ENCODE data around the gene PRKAG2.

Gene PRKAG2

DNA sequence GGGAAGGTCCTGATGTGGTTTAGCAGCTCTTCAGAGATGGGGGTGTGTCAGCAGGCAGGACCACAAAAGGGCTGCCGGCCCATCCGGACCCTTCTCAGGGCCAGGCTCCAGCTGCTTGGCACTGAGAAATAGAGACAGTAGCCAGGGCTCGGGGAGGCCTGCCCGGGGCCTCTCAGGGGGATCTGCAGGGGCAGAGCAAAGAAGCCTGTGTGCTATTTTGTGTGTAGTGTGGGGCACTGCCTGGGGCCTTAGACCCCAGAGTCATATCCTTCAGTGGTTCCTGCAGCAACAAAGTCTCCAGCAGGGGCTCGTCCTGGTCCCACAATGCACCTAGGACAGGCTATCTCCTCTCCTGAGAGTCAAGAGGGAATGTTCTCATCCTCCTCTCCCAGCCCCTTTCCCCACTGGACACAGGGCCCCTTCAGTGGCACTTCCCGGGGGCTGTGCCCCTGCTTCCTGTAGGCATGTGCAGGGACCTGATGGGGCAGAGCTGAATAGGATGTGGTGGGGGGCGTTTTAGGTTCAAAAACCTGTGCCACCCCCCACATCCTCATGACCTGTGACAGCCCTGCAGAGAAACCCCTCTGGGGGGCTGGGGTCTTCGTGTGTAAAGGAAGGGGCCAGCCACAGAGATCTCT is 197.7 kb downstream of the PRKAG2 start:
- Histone ChIP-seq H3K4me2 (ENCODE audit: low read length) (no peak overlapping the region), H3K79me2 (ENCODE audit: low read length) (no peaks in the 10 kb centered on the region), H3K9ac (ENCODE audit: low read length) (no peak overlapping the region), H2AFZ (ENCODE audit: low read depth, low read length) (no peak overlapping the region), H4K20me1 (ENCODE audit: insufficient read depth, low read length) (no peaks in the 10 kb centered on the region), H3K9me3 (ENCODE audit: insufficient read depth, low read length) (no peaks in the 10 kb centered on the region), H3K4me1 (ENCODE audit: low read length) (no peaks in the 10 kb centered on the region), H3K36me3 (replicated peaks; ENCODE audit: low read depth, low read length) (no peaks in the 10 kb centered on the region), H3K27me3 (ENCODE audit: low read depth, low read length) (no peaks in the 10 kb centered on the region), H3K4me3 (ENCODE audit: low read length) (no peak overlapping the region), H3K27ac (ENCODE audit: low read length) (no peak overlapping the region)
- TF ChIP-seq, protein P1, sequence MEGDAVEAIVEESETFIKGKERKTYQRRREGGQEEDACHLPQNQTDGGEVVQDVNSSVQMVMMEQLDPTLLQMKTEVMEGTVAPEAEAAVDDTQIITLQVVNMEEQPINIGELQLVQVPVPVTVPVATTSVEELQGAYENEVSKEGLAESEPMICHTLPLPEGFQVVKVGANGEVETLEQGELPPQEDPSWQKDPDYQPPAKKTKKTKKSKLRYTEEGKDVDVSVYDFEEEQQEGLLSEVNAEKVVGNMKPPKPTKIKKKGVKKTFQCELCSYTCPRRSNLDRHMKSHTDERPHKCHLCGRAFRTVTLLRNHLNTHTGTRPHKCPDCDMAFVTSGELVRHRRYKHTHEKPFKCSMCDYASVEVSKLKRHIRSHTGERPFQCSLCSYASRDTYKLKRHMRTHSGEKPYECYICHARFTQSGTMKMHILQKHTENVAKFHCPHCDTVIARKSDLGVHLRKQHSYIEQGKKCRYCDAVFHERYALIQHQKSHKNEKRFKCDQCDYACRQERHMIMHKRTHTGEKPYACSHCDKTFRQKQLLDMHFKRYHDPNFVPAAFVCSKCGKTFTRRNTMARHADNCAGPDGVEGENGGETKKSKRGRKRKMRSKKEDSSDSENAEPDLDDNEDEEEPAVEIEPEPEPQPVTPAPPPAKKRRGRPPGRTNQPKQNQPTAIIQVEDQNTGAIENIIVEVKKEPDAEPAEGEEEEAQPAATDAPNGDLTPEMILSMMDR (IDR thresholded peaks at IDR 0.05; ENCODE audit: low read depth, low read length) = no peak
- no peak for TF ChIP-seq EZH2phosphoT487 (IDR thresholded peaks at IDR 0.05; ENCODE audit: low read depth)

DNA sequence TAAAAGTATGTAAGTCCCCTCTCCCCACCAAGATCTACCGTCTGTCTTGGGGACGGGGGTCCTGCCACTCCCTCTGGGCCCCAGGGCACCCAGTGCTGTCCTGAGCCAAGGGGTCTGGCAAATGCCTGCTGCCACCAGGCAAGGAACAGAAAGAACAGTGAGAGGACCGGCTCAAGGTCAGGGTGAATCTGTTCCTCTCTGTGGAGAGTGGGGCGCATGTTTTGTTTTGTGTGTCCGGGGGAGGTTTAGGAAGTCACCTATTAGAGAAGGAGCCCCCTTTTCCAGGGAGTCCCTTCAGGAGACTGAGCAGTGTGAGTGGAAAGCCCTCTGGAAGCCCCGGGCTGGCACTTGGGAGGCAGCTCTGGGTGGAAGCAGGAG is 198.7 kb downstream of the PRKAG2 start:
- Histone ChIP-seq H3K27me3 (ENCODE audit: low read depth, low read length) (no peaks in the 10 kb centered on the region), H3K36me3 (replicated peaks; ENCODE audit: low read depth, low read length) (no peaks in the 10 kb centered on the region), H3K9ac (ENCODE audit: low read length) (no peak overlapping the region), H3K4me1 (ENCODE audit: low read length) (no peaks in the 10 kb centered on the region), H3K4me3 (ENCODE audit: low read length) (no peak overlapping the region), H3K4me2 (ENCODE audit: low read length) (no peak overlapping the region), H4K20me1 (ENCODE audit: insufficient read depth, low read length) (no peaks in the 10 kb centered on the region), H3K9me3 (ENCODE audit: insufficient read depth, low read length) (no peaks in the 10 kb centered on the region), H3K27ac (ENCODE audit: low read length) (no peak overlapping the region), H3K79me2 (ENCODE audit: low read length) (no peaks in the 10 kb centered on the region), H2AFZ (ENCODE audit: low read depth, low read length) (no peak overlapping the region)
- TF ChIP-seq EZH2phosphoT487 (IDR thresholded peaks at IDR 0.05; ENCODE audit: low read depth) = no peak
- TF ChIP-seq, protein P1 (IDR thresholded peaks at IDR 0.05; ENCODE audit: low read depth, low read length) = no peak

DNA sequence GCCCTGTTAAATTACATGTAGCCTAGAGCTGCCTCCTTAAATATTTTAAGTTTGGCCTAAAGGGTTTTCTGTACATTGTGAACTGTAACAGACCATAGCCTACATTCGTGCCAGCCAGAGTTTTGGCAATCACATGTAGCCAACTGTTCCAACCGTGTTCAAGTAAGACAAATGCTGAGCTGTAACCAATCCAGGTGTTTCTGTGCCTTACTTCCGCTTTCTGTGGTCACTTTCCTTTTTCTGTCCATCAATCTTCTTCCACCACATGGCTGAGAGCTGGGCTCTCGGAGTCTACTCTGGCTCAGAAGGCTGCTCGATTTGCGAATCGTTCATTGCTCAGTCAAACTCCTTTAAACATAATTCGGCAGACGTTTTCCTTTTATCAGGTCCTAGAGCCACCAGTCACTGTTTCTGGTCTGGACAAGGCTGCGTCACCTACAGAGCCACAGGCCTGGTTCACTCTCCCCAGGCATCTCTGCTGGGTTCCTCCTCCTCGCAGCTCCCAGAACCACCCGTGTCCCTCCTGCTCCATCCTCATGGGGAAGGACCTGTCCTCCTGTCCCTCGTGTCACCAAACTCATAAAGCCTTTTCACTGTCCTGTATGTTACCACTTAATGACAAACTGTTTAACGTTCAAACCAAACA is 199.2 kb downstream of the PRKAG2 start:
- no peak overlapping the region for H3K9ac ChIP-seq (ENCODE audit: low read length)
- H2AFZ ChIP-seq (ENCODE audit: low read depth, low read length) = no peak overlapping the region
- no peaks in the 10 kb centered on the region for H3K79me2 ChIP-seq (ENCODE audit: low read length)
- H3K36me3 ChIP-seq (replicated peaks; ENCODE audit: low read depth, low read length) = no peaks in the 10 kb centered on the region
- H3K4me1 ChIP-seq (ENCODE audit: low read length) = no peaks in the 10 kb centered on the region
- no peak overlapping the region for H3K4me3 ChIP-seq (ENCODE audit: low read length)
- H4K20me1 ChIP-seq (ENCODE audit: insufficient read depth, low read length) = no peaks in the 10 kb centered on the region
- H3K27ac ChIP-seq (ENCODE audit: low read length) = no peak overlapping the region
- TF ChIP-seq, protein P1 (IDR thresholded peaks at IDR 0.05; ENCODE audit: low read depth, low read length) = no peak
- TF ChIP-seq EZH2phosphoT487 (IDR thresholded peaks at IDR 0.05; ENCODE audit: low read depth) = no peak
- H3K27me3 ChIP-seq (ENCODE audit: low read depth, low read length) = no peaks in the 10 kb centered on the region
- H3K4me2 ChIP-seq (ENCODE audit: low read length) = no peak overlapping the region
- H3K9me3 ChIP-seq (ENCODE audit: insufficient read depth, low read length) = no peaks in the 10 kb centered on the region

DNA sequence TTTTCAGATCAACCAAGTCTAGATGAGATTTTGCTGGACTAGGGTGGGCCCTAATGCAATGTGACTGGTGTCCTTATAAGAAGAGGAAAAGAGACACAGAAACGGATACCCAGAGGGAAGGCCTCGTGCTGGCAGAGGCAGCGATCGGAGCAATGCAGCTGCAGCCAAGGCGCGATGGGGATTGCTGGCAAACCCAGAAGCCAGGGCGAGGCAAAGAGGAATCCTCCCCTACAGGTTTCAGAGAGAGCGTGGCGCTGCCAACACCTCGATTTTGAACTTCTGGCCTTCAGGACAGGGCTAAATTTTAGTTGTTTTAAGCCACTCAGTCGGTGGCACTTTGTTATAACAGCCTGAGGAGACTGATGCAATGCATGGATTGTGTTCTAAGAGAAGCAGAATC is 200.2 kb downstream of the PRKAG2 start:
- no peak for TF ChIP-seq EZH2phosphoT487 (IDR thresholded peaks at IDR 0.05; ENCODE audit: low read depth)
- TF ChIP-seq, protein P1 (IDR thresholded peaks at IDR 0.05; ENCODE audit: low read depth, low read length) = no peak
- Histone ChIP-seq H3K27ac (ENCODE audit: low read length) (no peak overlapping the region), H3K36me3 (replicated peaks; ENCODE audit: low read depth, low read length) (no peaks in the 10 kb centered on the region), H3K9ac (ENCODE audit: low read length) (no peak overlapping the region), H3K27me3 (ENCODE audit: low read depth, low read length) (no peaks in the 10 kb centered on the region), H3K4me2 (ENCODE audit: low read length) (no peak overlapping the region), H3K9me3 (ENCODE audit: insufficient read depth, low read length) (no peaks in the 10 kb centered on the region), H2AFZ (ENCODE audit: low read depth, low read length) (no peak overlapping the region), H4K20me1 (ENCODE audit: insufficient read depth, low read length) (no peaks in the 10 kb centered on the region), H3K4me3 (ENCODE audit: low read length) (no peak overlapping the region), H3K4me1 (ENCODE audit: low read length) (no peaks in the 10 kb centered on the region), H3K79me2 (ENCODE audit: low read length) (no peaks in the 10 kb centered on the region)
